Pulmonary artery endothelial cell (primary cell): ENCODE results near the gene UCK2. TPM values are rescaled to one million over a fixed set of nuclear protein-coding genes. Genes with fewer than 3 reads are reported as not detected.
A peak's percentile ranks its signal among the peaks of the same experiment; 100 is the strongest.

Experiments used
- DNase-seq: peaks from one replicate; pipeline ENCODE4 v3.0.0-alpha.2; 2011; ENCODE audit warnings: low read depth, low spot score
- total RNA-seq: library from RNA; depleted of rRNA; stranded (reverse); fragments of >200 nt; gene quantifications from 2 replicates; pipeline ENCODE4 v1.2.3, GENCODE V29; 2014

UCK2 gene
- total RNA-seq, 1 donor from 2014 or later = 138 TPM

GRCh38 chr1:165899461-165899941, 72.1 kb downstream of the UCK2 start:
- DNase-seq = no peak

GRCh38 chr1:165900576-165901380, 73.4 kb downstream of the UCK2 start:
- DNase-seq = peak; percentile 57

- DNase-seq = no peak
Measured at GRCh38 chr1:165902565-165902964, 75.2 kb downstream of the UCK2 start.

- DNase-seq = peak; percentile 69
Measured at GRCh38 chr1:165903672-165904071, 76.3 kb downstream of the UCK2 start.

DNA sequence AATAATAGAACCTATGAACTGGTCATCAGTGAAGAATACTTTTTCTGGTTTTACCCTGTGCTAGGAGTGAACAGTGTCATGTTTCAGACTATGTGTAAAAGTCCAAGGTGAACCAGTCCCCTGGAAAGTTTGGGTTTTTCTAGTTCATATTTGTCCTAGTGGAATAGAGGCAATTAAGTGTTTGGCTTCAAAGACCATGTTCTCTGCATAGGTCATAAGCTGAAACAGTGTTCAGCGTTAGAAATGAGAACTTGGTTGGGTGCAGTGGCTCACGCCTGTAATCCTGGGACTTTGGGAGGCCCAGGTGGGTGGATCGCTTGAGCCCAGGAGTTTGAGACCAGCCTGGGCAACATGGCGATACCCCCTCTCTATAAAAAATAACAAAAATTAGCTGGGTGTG, 77.5 kb downstream of the UCK2 start:
- no peak for DNase-seq

DNA sequence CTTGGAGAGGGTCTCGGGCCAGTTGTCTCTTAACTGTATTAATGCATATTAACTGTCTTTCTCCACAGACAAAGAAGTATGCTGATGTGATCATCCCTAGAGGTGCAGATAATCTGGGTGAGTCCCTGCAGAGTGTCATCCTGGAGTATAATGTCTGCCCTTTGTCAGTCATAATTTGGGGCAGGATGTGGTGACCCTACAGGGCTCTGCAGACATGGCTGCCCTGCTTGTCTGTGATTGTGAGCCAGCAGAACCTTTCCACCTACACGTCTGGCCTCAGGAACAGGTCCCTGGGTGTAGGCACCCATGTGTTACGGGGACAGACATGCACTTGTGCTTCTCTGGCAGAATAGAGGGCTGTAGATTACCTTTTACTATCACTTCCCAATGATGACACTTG, 78.4 kb downstream of the UCK2 start:
- DNase-seq = no peak

- no peak for DNase-seq
Measured at GRCh38 chr1:165907256-165907857, 79.9 kb downstream of the UCK2 start.

DNA sequence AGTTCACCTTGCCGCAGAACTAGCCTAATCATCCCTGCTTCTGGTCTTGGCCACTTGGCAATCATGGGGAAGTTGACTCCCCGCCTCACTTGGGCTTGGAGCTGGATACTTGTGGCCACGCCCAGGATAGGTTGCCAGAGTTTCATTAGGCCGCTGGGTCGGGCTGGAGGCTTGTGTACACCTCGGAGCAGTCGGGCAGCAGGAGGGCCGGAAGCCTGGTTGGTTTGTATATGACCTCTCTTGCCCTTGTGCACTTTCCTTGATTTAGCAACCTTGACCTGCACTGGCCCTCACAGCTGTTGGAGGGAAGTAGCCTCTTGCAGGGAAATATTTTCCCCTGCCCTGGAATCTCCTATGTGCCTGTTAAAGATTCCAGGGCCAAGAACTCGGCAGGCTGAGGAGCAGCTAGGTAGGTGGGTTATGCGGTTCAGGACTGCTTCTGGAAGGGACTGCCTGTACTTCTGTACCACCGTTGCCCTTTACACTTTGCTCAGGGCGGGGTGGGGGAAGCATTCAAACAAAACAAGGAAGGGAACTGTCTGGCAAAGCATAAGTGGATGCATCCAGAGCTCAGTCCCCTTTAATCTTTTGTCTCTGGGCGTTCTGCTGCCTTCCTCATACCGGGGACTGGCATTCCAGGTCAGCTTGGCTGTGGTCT, 83.5 kb downstream of the UCK2 start:
- peak; percentile 32 for DNase-seq

DNA sequence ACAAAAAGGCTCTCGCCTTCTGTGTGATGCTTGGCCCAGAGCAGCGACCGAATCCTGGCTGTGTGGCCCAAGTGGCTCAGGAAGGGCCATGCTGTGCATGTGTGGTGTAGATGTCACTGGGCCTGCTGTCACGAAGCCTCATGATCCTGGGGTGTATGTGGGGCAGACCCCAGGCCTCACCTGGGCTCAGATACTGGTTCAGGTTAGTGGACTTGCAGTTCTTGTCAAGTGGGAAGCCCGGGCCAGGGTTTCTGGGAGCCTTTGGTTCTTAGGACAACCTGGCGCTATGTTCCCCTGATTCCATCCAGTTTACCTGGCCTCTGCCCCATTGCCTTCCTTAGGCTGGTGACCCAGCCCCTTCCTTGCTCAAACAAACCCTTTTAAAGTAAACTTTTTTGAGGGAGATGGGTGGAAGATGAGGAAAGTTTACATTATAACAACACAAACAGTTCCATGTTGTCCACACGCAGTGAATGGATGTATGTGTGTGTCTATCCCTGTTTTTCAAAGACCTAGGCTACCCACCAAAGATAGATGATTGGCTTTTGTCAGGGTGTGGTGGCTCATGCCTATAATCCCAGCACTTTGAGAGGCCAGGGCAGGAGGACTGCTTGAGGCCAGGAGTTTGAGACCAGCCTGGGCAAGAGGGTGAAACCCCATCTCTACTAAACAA, 84.3 kb downstream of the UCK2 start:
- no peak for DNase-seq

- no peak for DNase-seq
Measured at GRCh38 chr1:165912638-165913037, 85.2 kb downstream of the UCK2 start.

DNA sequence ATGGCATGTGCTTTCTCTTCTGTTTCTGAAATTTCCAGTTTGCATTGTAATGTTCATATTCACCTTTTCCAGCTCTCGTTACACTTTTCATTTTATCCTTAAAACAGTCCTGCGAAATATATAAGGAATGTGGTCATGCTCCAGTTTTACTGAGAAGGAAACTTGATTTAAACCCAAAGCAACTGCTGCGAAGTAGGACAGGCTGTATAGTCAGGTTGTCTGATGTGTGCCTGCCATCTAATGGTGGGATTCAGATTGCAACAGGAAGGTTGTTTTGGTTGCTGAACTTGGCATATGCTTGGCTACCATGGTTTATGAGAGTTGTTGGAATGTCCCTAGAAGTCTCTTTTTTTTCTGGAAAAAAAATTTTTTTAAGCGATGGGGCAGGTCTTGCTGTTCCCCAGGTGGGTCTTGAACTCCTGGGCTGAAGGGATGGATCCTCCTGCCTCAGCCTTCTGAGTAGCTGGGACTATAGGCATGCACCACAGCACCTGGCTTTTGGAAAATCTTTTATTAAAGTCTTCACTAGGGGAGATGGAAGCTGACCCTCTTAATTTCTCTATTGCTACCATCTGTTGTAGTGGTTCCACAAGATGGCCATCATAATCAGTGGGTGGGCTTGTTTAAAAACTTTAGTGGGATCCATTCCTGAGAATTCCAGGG, 86.9 kb downstream of the UCK2 start:
- peak; percentile 48 for DNase-seq

DNA sequence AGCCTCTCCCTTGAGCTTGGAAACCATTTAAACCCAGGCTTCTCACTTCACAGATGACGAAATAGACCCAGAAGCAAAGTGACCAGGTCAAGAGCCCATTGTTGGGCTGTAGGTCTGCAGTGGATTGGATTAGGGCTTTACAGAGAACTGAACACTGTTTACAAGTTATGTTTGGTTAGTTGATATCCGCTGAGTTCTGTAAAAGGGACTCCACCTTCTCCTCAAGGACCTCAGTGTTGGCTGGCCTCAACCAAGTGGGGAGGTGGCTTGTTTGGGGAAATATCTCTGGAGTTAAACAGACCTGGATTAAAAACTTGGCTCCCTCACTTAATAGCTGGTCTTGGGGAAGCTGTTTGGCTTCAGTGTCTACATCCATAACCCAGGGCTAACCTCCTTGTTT, 88.1 kb downstream of the UCK2 start:
- no peak for DNase-seq

GRCh38 chr1:165915932-165916348, 88.5 kb downstream of the UCK2 start:
- DNase-seq = no peak

- DNase-seq = no peak
Measured at GRCh38 chr1:165917166-165917565, 89.8 kb downstream of the UCK2 start.

GRCh38 chr1:165924117-165924516, 96.7 kb downstream of the UCK2 start:
- DNase-seq = no peak

DNA sequence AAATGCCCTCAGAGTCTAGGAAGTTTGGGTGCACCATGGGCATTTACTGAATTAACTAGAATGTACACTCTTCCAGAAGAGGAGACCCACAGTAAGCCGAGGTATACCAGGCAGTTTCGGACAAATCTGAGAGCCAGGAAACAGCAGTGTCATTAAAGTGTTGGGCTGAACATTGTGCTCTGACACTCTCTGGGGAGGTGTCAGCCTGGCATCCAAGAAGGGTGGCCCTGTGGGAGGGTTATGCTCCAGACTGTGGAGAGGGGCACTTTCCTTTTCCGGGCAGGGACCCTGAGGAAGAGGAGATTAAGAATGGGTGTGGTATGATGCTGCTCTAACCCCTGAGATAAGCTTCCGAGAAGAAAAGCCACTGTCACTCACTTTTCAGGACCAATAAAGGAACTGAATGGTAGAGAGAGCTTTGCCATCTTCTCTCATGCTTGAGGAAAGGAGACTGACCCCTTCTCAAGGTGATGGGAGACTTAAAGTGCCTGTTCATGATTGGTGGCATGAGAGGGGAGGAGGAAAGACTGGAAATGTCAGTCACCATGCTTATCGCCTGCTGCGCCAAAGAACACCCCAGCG, 98.2 kb downstream of the UCK2 start:
- DNase-seq = no peak

- DNase-seq = no peak
Measured at GRCh38 chr1:165927169-165927568, 99.8 kb downstream of the UCK2 start.

DNA sequence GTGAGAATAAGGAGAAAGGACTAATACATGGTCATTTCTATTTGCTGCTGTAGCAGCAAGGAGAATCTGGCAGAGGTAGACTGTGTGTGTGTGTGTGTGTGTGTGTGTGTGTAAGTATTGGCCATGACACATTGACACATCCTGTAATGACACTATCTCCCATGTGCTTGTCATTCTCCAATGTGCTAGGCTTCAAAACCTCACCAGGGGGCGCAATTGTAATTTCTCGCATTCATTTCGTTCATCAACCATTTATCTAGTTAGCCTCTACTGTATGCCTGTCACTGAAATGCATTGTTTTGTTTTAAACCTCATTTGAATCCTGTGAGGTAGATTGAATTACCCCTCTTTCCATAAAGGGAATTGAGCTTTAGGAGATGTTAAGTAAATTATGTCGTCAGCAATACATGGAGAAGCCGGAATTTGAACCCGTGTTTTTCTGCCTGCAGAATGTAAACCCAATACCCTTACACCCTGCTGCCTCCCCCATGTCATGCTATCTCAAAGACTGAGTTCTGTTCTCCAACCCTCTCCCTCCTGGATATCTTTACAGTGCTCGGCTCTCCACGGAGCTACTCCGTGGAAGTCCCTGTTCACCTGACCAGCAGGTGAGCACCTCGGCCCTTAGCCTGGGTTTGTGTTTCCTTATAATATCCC, 100.8 kb downstream of the UCK2 start:
- peak; percentile 13 for DNase-seq

DNA sequence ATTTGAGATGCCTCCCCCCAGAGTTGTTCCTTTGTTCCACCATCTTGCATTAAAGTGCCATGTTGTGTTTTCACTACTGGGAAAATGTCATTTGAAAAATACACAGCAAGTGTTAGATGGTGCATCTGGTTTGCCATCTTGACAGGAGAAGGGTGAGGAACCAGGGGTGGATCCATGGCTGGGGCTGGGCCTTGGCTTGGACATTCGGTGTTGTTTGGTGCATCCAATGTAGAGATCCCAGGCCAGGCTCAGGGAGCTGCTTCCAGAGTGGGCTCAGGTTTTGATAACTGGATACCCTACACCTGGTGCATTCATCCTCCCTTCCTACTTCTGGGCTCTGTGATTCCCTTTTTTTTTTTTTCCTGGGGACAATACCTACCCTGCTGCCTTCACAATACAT, 103.5 kb downstream of the UCK2 start:
- DNase-seq = no peak

GRCh38 chr1:165933446-165934170, 106.2 kb downstream of the UCK2 start:
- no peak for DNase-seq
